ENCODE measurements around the gene ARPC1A.

- TF ChIP-seq POLR2A (IDR thresholded peaks at IDR 0.05; ENCODE audit: low read length) (no peak), GATA1 (IDR thresholded peaks at IDR 0.05; ENCODE audit: low read depth, low read length) (no peak)
These were observed 53.4 kb downstream of the ARPC1A start for GRCh38 chr7:99379043-99379577.
